Islet precursor cell (in vitro differentiated cells): ENCODE measurements around the gene IMMT.
"Not testable (repeated sequence)": the region's sequence is repeated elsewhere in the genome, so short reads cannot be mapped to it uniquely, and the experiment has no call there.

Source experiments
- DNase-seq: peaks from one replicate; pipeline ENCODE4 v3.0.0-alpha.2; 2018

Gene IMMT

DNA sequence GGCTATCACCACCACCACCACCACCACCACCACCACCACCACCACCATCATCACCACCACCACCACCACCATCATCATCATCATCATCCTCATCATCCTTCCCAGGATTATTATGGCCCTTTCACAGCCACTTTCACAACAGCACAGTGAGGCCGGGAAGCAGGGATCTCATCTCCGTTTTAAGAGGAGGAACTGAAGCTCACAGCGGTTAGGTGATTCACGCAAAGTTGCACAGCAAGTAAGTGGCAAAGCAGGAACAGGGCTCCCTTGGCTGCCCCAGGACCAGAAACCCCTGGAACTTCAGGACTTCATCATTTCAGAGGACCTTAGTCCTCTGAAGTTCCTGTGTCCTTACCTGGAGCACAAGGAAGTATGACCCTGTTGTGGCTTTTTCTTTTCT lies 30.8 kb upstream of the IMMT start:
- no peak for DNase-seq

DNA sequence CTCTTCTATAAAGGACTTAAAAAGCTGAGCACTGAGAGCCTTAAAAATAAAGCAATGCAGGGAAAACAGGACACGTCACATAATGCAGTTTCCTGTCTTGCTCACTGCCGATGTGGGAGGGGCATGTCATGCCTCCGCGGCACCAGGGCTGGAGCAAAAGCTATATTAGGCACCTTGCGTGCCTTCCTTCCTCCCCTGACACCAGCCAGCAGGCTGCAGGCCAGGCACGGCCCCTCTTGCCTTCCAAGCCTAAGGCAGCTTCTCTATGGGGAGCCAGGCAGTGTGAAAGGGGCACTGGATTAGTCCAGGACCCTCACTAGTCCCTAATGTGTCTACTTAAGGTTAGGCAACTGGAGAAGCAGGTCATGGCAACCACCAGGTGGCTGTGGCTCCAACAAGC lies 30.3 kb upstream of the IMMT start:
- no peak for DNase-seq

DNA sequence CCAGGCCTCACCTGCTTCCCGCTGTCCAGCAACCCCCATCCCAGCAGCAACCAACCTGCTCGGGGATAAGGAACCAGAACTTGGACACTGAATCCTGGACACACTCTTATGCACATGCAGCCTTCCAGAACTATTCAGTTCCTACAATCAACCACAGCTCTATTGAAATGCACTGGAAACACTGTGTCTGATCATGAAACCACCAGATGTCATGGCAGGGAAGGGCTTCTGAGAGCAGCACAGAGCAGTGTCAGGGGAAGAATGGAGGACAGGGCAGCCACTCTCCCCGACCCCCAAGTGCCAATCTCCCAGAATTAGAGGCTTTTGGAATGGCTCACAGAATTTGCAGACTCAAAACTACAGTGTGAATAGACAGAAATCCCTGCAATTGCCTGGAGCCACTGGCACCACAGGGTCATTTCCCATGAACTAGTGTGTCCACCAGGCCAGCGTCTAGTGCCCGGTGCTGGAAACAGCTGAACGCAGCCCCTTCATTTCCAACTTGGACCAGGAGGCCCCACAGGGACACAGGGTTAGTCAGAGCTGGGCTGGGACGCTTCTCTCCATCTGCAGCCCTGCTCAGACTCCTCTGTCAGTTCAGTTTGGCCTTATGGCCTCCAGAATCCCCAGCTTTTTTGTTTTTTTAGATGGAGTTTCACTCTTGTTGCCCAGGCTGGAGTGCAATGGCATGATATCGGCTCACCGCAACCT lies 29.5 kb upstream of the IMMT start:
- no peak for DNase-seq

DNA sequence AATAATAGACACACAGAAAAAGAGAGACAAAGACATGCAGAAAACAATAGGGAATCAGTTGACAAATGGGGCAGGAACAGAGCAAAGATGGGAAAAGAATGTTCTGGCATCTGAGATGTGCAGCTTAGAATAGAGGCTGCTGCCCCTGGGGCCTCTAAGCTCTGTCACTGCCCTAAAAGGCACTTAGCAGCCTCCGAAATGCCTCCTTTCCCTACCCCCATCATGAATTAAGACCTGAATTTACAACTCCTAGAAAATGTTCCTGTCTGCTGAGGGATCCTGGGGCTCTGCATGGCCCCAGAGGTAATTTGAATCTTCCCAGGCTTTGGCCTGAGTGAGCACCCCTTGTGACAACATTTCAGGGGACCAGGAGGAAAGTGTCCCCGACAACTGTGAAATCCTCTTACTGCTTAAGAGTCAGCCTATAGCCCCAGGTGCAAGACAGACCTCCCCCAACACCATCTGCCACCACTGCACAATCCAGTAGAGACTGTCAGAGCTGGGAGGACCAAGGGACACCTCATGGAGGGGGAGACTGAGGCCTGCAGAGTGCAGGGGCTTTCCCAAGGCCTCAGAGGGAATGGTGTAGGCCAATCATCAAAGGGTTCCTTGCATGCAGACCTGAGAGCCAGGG lies 28.8 kb upstream of the IMMT start:
- DNase-seq: no peak

DNA sequence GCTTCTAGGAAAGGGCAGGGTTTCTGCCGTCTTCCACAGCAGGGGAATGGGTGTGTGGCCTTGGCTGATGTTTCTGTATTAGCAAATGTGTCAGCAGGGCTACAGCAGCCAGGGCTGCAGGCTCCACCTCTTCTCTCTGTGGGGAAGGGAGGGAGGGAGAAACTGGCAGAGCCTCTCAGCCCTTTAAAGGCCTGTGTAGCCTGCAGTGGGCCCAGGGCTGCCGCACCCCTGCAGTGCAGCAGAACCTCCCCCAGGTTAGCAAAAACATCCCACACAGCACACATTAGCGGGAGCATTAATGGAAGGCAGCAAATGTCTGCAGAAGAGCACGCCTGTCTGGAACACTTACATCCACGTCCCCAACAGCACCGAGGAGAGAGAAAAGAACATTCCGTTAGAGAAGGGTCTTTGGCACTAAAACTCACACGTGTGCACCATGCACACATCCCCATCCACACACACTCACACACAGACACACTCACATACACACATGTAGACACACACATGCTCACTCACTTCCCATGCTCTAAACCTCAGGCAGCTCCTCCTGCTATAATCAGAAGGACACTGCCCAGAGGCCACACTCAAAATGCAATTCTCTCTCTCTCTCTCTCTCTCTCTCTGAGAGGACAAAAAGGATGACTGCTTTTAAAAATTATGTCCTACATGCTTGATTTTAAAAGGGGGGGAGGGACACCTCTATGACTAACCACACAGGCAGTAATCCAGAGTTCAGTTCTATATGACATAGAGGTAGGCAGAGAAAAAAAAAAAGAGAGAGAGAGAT lies 28.1 kb upstream of the IMMT start:
- DNase-seq: peak; percentile 77

DNA sequence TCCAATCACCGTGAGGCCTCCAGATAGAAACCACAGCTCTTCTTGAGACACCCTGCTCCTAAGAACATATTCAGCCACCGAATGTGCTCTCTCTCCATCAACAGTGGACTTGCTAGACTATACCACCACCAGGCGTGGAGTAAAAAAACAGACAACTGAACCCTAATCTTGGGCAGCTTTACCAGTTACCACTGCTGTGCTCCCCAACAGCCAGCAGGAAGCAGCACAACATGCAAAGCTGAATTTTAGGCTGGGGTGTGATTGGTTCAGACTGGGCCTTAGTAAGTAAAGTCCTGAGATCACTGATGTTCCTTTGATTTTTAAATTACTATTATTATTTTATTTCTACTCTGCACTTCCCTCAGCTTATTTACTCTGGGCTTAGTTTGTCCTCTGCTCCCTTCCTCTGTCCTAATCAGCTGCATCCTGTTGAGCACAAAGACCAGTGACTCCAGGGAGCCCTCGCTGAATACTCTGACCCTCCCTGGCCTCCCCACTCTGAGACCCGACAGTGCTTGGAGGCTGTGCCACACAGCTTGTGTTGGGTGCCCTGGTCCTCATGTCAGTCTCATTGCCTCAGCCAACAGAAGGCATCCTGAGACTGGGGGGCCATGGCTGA lies 25.9 kb upstream of the IMMT start:
- DNase-seq: peak; percentile 74

DNA sequence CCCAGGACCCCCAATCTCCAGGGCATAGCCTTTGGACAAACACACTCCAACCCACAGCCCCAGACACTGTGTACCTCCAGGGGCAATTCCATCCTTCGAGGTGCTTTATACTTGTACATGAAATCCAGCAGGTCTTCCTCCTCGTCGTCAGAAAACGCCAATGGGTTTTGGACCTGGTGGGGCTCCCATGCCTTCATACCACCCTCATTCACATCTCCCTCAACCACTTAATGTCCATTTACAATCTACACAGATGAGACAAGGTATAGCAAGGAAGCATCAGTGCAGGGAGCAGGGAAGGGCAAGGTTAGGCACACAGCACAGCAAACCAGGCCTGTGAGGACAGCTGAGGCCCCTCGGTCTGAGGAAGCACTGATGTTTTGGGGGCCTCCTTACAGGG lies 24.6 kb upstream of the IMMT start:
- no peak for DNase-seq

DNA sequence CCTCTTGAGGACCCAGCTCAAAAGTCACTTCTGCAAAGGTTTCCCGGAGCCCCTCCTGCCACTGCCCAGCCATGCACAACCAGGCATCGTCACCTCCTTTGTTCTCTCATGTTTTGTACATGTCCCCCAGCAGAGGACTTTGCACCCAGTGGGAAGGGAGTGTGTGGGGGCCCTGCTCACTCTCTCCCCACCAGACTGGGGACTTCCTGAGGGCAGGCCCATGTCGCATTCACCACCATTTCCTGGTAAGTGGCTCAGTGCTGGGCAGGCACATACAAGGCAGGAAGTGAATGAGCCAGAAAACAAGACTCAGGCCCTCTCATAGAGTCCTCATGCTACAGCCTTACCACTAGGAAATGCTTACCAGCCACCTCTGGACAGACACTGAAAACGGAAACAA lies 22.9 kb upstream of the IMMT start:
- DNase-seq: no peak

DNA sequence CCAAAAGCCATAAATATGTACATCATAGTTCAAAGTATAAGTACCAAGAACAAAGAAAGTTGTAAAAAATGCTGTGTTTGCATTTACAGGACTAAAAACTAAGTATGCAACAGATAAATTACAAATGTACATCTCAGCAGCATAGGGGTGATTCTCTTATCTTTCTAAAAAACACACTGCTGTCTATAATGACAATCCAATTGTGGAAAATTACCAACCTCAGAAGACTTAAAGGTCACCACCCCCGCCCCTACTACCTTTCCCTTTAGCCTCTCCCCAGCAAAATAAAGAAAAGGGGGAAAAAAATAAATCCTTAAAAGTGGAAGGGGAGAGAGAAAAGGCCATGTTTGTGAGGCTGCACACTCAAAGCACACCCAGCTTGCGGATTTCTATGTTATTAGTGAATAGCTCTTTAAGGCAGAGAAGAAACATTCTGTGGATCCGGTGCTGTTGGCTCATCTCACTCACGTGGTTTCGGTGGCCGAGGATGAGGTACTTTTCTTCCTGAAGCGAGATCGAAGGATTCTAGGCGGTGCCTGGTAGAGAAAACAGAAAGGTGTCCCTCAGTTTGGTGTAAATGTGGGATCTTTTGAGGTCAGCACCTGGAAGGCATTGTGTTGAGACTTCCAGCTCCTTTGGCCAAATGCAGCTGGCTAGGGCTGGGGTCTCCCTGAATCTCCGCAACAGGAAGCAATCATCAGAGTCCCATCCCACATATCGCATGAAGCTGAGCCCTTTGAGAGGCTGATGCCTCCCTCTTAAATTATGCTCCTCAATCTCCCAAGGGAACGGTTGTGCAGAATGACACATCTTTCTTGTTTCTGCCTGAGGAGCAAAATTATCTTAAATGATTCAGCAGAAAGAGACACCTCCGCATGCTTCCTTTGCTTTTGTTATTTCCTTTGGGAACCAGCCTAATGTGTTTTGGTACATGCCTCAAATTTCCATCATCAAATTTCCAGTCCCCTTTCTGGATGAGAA lies 21.6 kb upstream of the IMMT start:
- no peak for DNase-seq

DNA sequence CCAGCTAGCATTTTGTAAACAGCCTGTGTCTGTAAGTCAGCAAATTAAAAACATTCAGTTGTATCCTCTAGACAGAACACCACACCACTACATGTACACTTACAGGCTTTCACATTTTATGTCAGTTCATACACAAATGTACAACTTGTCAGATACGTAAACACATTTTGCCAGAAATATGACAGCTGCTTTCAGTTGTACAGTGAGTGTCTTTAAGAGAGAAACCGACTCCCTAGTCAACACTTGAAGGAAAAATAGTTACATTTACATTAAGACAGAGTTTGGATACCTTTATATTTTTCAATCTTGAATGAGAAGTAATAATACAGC lies 19.2 kb upstream of the IMMT start:
- no peak for DNase-seq

DNA sequence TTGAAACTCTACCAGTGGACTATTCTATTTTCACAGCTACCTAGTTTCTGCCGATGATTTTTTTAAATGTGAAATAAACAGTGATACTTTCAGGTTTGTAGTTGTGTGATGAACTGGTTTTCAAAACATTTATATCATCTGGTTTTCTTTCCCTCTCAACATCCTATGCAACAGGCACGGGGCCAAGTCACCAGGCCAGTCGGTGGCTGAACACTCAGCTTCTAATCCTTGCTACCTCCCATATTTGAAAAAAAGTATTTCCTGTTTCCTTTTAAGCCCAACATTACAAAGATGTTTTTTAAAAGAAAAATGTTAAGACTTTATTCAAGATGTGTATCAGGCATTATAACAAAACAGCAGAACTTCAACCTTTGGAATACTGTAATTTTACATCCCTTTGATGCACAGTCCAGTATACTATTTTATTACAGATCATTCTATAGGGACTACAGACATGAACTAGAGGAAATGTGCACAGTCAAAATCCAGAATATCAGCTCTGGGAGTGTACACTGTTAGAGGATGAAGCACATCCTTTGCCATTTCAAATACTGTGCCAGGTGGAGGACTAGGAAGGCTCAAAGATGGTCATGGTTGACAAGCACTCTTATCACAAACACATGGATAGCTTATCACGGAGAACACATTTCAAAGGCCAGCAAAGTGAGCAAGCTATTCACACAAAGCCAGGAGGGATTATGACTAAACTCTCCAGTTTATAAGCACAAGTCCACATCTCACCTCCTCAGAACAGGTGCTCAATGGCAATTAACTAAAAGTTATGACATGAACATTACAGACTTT lies 18.6 kb upstream of the IMMT start:
- no peak for DNase-seq

DNA sequence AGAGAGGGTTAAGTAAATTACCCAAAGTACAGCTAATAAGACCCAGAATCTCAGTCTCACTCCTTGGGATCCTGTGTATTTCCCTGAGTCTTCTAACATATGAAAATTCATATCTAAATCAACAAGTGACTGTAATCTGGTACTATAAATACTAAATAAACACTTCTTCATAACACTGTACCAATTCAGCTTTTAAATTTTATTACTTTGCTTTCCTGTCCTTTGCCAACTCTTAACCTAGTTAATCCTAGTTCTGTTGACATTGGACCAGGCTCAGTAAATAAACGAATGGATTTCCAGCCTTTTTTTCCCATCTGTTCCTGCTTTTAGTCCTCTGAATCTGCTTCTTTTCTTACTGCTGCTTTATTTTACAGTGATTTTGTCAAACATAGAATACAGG lies 17.8 kb upstream of the IMMT start:
- no peak for DNase-seq

DNA sequence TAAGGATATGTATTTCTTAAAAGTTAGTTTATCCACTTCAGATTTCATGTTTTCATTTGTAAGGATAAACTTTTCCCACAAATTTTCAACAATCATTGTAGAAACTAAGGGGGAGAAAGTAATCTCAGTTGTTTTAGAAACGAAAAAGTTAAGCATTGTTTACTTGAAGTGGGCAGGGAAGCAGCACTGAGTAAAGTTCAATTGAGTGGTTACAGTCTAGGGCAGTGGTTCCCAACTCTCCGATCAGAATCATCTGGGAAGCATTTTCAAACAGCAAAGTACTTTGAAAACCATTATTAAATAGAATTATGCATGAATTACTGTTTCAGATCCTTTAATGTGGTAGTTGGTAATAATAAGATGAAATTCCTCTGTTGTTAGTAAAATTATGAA lies 16.5 kb upstream of the IMMT start:
- no peak for DNase-seq

DNA sequence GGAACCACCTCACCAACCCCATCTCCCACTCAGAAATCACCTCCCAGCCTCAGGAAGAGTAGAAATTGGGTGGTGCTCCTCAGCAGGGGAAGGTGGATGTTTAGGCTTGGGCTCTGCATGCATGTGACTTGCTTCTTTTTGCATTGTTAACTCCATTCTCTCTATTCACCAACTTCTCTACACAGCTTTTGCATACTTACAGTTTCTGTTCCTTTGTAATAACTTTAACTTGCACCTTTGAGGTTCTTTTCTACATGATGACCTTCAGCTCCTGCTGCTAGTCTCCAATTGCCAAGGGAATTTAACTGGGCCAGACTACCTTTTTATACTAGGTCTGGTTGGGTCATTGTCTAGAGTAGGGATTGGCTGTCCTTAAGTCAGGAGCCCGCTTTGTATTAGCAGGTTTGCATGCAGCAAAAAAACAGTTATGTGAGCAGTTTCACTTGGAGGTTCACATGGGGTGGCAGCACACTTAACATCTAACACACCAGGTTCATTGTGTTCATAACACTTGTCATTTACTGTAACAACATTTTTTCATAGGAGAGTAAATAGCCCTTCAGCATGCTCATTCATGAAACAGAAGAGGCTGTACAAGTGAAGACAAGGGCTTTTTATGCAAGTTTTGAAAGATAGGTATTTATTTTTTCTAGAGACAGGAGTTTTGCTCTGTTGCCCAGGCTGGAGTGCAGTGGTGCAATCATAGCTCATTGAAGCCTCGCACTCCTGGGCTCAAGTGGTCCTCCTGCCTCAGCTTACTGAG lies 16.0 kb upstream of the IMMT start:
- DNase-seq: no peak

DNA sequence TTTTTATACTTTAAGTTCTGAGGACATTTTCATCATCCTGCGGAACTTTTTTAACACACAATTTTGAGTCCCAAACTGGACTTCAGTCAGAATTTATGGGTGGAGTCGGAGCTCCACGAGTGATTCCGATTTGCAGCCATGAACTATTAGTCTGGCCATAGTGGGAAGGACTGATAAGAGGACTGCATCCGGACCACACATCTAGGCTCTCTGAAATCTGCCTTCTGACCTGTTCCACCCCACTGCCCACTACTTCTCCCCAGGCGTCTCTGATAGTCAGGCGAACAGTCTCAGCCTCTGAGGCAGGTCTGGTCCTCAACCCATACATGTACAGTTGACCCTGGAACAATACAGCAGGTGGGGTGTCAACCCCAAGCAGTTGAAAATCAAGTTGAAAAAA lies 9.2 kb upstream of the IMMT start:
- no peak for DNase-seq

DNA sequence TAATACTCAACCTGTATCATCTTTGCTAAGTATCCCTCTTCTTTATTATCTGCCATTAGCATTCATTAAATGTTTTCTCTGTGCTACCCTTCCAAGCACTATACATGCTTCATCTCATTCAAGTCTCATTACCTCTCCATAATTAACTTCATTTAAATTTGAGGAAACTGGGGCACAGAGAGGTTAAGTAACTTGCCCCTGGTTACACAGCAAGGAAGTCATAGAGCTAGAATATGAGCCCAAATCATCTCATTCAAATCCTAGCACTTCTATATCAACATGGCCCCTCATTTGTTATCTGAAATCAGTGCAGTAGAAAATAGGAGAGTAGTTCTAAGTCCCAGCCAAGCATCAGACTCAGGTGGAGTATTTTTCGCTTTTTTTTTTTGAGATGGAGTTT lies 8.4 kb upstream of the IMMT start:
- no peak for DNase-seq

DNA sequence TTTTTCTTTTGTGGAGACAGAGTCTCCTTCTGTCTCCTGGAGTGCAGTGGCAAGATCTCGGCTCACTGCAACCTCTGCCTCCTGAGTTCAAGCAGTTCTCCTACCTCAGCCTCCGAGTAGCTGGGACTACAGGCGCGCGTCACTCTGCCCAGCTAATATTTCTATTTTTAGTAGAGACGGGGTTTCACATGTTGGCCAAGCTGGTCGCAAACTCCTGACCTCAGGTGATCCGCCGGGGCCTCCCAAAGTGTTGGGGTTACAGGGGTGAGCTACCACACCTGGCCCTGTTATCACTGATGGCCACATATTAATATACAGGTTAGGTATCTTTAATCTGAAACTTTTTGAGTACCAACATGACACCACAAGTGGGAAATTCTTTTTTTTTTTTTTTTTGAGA lies 7.4 kb upstream of the IMMT start:
- no peak for DNase-seq

DNA sequence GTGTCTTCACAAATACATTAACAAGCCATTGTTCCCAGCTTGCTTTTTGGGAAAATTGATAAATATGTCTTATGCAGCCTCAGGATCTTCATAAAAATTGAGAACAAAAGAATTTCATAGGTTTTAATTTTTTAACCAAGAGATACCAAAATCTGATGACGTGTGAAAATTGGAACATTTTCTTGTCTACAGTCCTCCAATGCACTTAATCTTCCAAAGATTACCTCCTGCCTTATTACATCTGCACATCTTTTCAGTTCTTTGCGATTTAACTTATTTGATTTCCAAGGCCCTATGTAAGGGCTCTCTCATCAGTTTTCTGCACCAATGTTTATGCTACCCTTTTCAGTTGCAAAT lies 7.1 kb upstream of the IMMT start:
- no peak for DNase-seq

DNA sequence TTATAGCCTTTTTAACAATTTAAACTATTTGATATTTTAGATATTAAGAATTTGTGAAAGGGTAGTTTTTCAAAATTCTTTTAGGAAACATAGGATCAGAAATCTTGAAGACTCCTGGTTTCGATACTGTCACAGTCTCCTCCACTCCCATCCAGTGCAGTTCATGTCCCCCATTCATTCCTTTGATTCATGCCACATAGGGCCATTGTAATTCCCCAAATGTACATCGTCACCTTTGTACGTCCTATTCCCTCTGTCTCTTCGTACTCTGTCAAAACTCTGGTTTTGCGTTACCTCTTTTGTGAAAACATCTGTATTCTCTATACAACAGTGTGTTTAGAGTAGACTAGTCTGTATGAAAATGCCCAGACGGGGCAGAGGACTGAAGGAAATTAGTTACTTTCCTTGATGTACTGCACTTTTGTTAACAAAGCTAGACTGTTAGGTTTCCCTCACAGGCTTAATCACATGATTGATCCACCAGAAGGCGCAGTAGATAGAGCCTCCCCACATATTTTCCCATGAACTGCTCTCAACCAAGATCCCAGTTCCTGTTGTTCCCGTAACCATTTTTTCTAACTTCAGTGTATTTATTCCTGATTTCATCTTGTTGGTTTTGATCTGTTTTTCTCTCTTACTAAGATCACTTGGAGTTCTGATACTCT lies 6.5 kb upstream of the IMMT start:
- no peak for DNase-seq

DNA sequence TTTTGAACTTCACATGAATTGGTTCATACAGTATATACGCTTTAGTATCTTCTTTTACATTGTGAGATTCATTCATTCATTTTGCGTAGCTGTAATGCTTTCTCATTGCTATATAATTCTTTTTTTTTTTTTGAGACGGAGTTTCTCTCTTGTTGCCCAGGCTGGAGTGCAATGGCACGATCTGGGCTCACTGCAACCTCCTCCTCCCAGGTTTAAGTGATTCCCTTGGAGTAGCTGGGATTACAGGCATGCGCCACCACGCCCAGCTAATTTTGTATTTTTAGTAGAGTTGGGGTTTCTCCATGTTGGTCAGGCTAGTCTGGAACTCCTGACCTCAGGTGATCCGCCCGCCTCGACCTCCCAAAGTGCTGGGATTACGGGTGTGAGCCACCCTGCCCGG lies 5.3 kb upstream of the IMMT start:
- DNase-seq: not testable (repeated sequence)

DNA sequence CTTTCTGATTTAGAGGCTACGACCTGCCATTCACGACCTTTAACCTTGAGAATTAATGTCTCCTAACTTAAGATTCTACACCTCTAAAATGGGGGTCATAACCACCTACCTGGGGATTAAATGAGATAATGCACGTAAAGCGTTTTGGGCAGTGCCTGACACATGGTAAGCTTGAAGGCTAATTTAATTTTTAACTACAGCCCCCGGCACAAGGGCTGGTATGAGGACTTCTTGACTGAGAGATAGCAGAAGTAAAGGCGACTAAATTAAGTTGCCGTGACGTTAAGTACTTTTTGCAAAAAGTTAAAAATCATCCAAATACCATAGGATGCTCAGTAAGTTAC lies 4.5 kb upstream of the IMMT start:
- DNase-seq: no peak
